Tibial nerve (tissue), 3 donors: Measurements from ENCODE around the gene AGMO.

Experiments used
- POLR2A ChIP-seq, 2 donors: fragments of 450-650 bp; IDR thresholded peaks; one replicate each; pipeline ENCODE4 v1.6.1; 2017; ENCODE audit warnings: antibody characterized with exemption in 2 of 2, mild to moderate bottlenecking in 2 of 2, moderate library complexity in 2 of 2
- TF ChIP-seq, protein P1 (sequence below), 5 experiments: fragments of 200-600 bp in 3 of 5; fragments of 450-650 bp in 2 of 5; sonication (generic) in 3 of 5; IDR thresholded peaks; one replicate each; pipeline ENCODE4 v1.5.1; 2016 to 2019; ENCODE audit warnings: antibody characterized with exemption in 5 of 5, mild to moderate bottlenecking in 3 of 5, moderate library complexity in 2 of 5

GRCh38 chr7:15411019-15411418 lies 150.8 kb downstream of the AGMO start:
- TF ChIP-seq, protein P1, sequence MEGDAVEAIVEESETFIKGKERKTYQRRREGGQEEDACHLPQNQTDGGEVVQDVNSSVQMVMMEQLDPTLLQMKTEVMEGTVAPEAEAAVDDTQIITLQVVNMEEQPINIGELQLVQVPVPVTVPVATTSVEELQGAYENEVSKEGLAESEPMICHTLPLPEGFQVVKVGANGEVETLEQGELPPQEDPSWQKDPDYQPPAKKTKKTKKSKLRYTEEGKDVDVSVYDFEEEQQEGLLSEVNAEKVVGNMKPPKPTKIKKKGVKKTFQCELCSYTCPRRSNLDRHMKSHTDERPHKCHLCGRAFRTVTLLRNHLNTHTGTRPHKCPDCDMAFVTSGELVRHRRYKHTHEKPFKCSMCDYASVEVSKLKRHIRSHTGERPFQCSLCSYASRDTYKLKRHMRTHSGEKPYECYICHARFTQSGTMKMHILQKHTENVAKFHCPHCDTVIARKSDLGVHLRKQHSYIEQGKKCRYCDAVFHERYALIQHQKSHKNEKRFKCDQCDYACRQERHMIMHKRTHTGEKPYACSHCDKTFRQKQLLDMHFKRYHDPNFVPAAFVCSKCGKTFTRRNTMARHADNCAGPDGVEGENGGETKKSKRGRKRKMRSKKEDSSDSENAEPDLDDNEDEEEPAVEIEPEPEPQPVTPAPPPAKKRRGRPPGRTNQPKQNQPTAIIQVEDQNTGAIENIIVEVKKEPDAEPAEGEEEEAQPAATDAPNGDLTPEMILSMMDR (IDR thresholded peaks at IDR 0.05), result no peak
- TF ChIP-seq POLR2A (IDR thresholded peaks at IDR 0.05), result no peak
